Subcutaneous abdominal adipose tissue (tissue), 5 donors: ENCODE results near the gene RAB27A.

Source experiments
- H3K27ac ChIP-seq: one replicate; pipeline ENCODE4 v1.7.0; 2013; ENCODE audit warnings: low read depth, mild to moderate bottlenecking, inconsistent platforms, low read length, moderate library complexity
- H3K27me3 ChIP-seq, 5 donors: one replicate each; pipeline ENCODE4 v1.7.0; 2013; ENCODE audit warnings: low read length in 5 of 5, inconsistent platforms in 1 of 5; ENCODE audit not compliant: control insufficient read depth in 5 of 5, insufficient read depth in 4 of 5
- H3K36me3 ChIP-seq, 5 donors: one replicate each; pipeline ENCODE4 v1.7.0; 2013; ENCODE audit warnings: low read length in 5 of 5; ENCODE audit not compliant: control insufficient read depth in 5 of 5, insufficient read depth in 5 of 5
- H3K4me1 ChIP-seq, 5 donors: one replicate each; pipeline ENCODE4 v1.7.0; 2013; ENCODE audit warnings: low read length in 5 of 5, mild to moderate bottlenecking in 3 of 5, moderate library complexity in 1 of 5; ENCODE audit not compliant: control insufficient read depth in 5 of 5, insufficient read depth in 5 of 5
- H3K4me3 ChIP-seq, 5 donors: one replicate each; pipeline ENCODE4 v1.7.0; 2013; ENCODE audit warnings: low read length in 5 of 5, low read depth in 1 of 5
- H3K9ac ChIP-seq, 5 donors: one replicate each; pipeline ENCODE4 v1.7.0; 2013; ENCODE audit warnings: low read length in 5 of 5, mild to moderate bottlenecking in 4 of 5, moderate library complexity in 3 of 5
- H3K9me3 ChIP-seq, 5 donors: one replicate each; pipeline ENCODE4 v1.7.0; 2013; ENCODE audit warnings: low read length in 5 of 5; ENCODE audit not compliant: control insufficient read depth in 5 of 5
- donor health status: healthy.
- donor health status: healthy.
- donor health status: healthy.
- donor health status: healthy.
- donor health status: healthy.

Gene RAB27A

GRCh38 chr15:55234104-55234799, 55.4 kb downstream of the RAB27A start:
- peaks cover 0 to 3% (median 0%) of the 10 kb centered on the region in 5 donors for H3K36me3 ChIP-seq
- H3K4me3 ChIP-seq = no peak overlapping the region
- H3K4me1 ChIP-seq = no peaks in the 10 kb centered on the region
- no peak overlapping the region for H3K9ac ChIP-seq
- no peaks in the 10 kb centered on the region for H3K9me3 ChIP-seq
- H3K27me3 ChIP-seq = no peaks in the 10 kb centered on the region
- H3K27ac ChIP-seq = no peak overlapping the region

- H3K27ac ChIP-seq = no peak overlapping the region
- no peak overlapping the region for H3K4me3 ChIP-seq
- no peaks in the 10 kb centered on the region for H3K9me3 ChIP-seq
- no peaks in the 10 kb centered on the region for H3K4me1 ChIP-seq
- peaks cover 0 to 4% (median 2%) of the 10 kb centered on the region in 5 donors for H3K36me3 ChIP-seq
- H3K27me3 ChIP-seq = no peaks in the 10 kb centered on the region
- H3K9ac ChIP-seq = no peak overlapping the region
Measured at GRCh38 chr15:55231455-55231854, 58.2 kb downstream of the RAB27A start.

GRCh38 chr15:55230953-55231352, 58.7 kb downstream of the RAB27A start:
- H3K27ac ChIP-seq = no peak overlapping the region
- no peaks in the 10 kb centered on the region for H3K4me1 ChIP-seq
- no peaks in the 10 kb centered on the region for H3K9me3 ChIP-seq
- no peaks in the 10 kb centered on the region for H3K27me3 ChIP-seq
- H3K9ac ChIP-seq = no peak overlapping the region
- H3K36me3 ChIP-seq = peaks cover 0 to 4% (median 2%) of the 10 kb centered on the region in 5 donors
- H3K4me3 ChIP-seq = no peak overlapping the region

GRCh38 chr15:55230051-55230670, 59.5 kb downstream of the RAB27A start:
- Histone ChIP-seq H3K9ac (peak overlapping the region in 1 of 5 donors; percentile 48), H3K27ac (no peak overlapping the region), H3K27me3 (no peaks in the 10 kb centered on the region), H3K4me3 (no peak overlapping the region), H3K36me3 (peaks cover 0 to 4% (median 2%) of the 10 kb centered on the region in 5 donors), H3K4me1 (no peaks in the 10 kb centered on the region), H3K9me3 (no peaks in the 10 kb centered on the region)

- no peak overlapping the region for H3K9ac ChIP-seq
- peaks cover 0 to 6% (median 4%) of the 10 kb centered on the region in 5 donors for H3K36me3 ChIP-seq
- H3K9me3 ChIP-seq = no peaks in the 10 kb centered on the region
- no peak overlapping the region for H3K27ac ChIP-seq
- peaks cover 0 to 8% (median 5%) of the 10 kb centered on the region in 5 donors for H3K4me1 ChIP-seq
- H3K4me3 ChIP-seq = no peak overlapping the region
- H3K27me3 ChIP-seq = no peaks in the 10 kb centered on the region
Measured at GRCh38 chr15:55226127-55226526, 63.5 kb downstream of the RAB27A start.

GRCh38 chr15:55224892-55225291, 64.7 kb downstream of the RAB27A start:
- H3K4me3 ChIP-seq = no peak overlapping the region
- no peak overlapping the region for H3K27ac ChIP-seq
- peaks cover 0 to 11% (median 8%) of the 10 kb centered on the region in 5 donors for H3K4me1 ChIP-seq
- no peak overlapping the region for H3K9ac ChIP-seq
- H3K36me3 ChIP-seq = peaks cover 0 to 6% (median 4%) of the 10 kb centered on the region in 5 donors
- H3K9me3 ChIP-seq = no peaks in the 10 kb centered on the region
- no peaks in the 10 kb centered on the region for H3K27me3 ChIP-seq

GRCh38 chr15:55222588-55222987, 67.0 kb downstream of the RAB27A start:
- Histone ChIP-seq H3K9me3 (no peaks in the 10 kb centered on the region), H3K27me3 (no peaks in the 10 kb centered on the region), H3K4me3 (no peak overlapping the region), H3K4me1 (peaks cover 0 to 11% (median 8%) of the 10 kb centered on the region in 5 donors), H3K36me3 (peaks cover 0 to 6% (median 0%) of the 10 kb centered on the region in 5 donors), H3K9ac (no peak overlapping the region), H3K27ac (no peak overlapping the region)

- Histone ChIP-seq H3K4me3 (peak overlapping the region in 2 of 5 donors; percentile 8 to 12), H3K9ac (peak overlapping the region in 1 of 5 donors; percentile 54), H3K27ac (no peak overlapping the region), H3K27me3 (no peaks in the 10 kb centered on the region), H3K9me3 (no peaks in the 10 kb centered on the region), H3K4me1 (peaks cover 0 to 11% (median 8%) of the 10 kb centered on the region in 5 donors), H3K36me3 (peaks cover 0 to 6% (median 0%) of the 10 kb centered on the region in 5 donors)
Measured at GRCh38 chr15:55221090-55222011, 68.3 kb downstream of the RAB27A start.

GRCh38 chr15:55220606-55221005, 69.0 kb downstream of the RAB27A start:
- H3K27ac ChIP-seq = no peak overlapping the region
- H3K36me3 ChIP-seq = peaks cover 0 to 6% (median 0%) of the 10 kb centered on the region in 5 donors
- H3K4me1 ChIP-seq = peaks cover 0 to 11% (median 8%) of the 10 kb centered on the region in 5 donors
- H3K9ac ChIP-seq = peak overlapping the region in 1 of 5 donors; percentile 54
- H3K4me3 ChIP-seq = no peak overlapping the region
- H3K9me3 ChIP-seq = no peaks in the 10 kb centered on the region
- H3K27me3 ChIP-seq = no peaks in the 10 kb centered on the region
